ENCODE results near the gene GH1.
A peak's percentile ranks its signal among the peaks of the same experiment; 100 is the strongest.

GH1 gene

DNA sequence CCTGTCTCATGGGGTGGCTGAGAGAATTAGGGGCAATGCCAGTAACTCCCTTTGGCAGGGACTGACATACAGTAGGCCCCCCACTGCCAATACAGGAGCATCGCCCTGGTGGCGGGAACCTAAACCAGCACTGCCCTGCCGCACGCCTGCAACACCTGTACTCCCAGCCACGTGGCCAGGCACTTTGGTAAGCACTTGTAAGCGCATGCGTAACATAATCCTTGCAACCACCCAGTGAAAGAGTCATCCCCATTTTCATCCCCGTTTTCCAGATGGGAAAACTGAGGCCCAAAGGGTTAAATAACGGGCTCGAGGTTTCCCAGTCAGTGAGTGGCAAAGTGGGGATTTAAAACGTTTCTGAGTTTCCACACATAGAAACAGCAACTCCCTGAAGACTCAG lies 36.6 kb upstream of the GH1 start:
- Histone ChIP-seq H3K4me2 (ENCODE audit: low read length) (no peak overlapping the region), H2AK5ac (ENCODE audit: low read length) (no peak overlapping the region), H3K4me1 (ENCODE audit: control insufficient read depth, low read depth, low read length) (no peaks in the 10 kb centered on the region), H3K79me1 (ENCODE audit: low read length) (no peaks in the 10 kb centered on the region), H2BK120ac (ENCODE audit: low read depth, low read length) (no peak overlapping the region), H3K36me3 (ENCODE audit: control insufficient read depth, insufficient read depth, low read length) (no peaks in the 10 kb centered on the region), H3K27me3 (ENCODE audit: insufficient read depth, low read length, poor library complexity) (peaks cover 4% of the 10 kb centered on the region), H3K79me2 (ENCODE audit: control insufficient read depth, insufficient read depth, low read length) (no peaks in the 10 kb centered on the region), H2BK15ac (replicated peaks; ENCODE audit: low read depth) (no peak overlapping the region), H3K18ac (ENCODE audit: low read length) (no peak overlapping the region), H3K56ac (ENCODE audit: low read length) (no peak overlapping the region), H3K4ac (ENCODE audit: low read depth, low read length) (no peak overlapping the region), H3K4me3 (ENCODE audit: low read length) (no peak overlapping the region), H3K27ac (ENCODE audit: low read depth, low read length) (no peak overlapping the region), H3K23ac (ENCODE audit: low read length) (no peak overlapping the region), H2BK5ac (ENCODE audit: low read length) (no peak overlapping the region), H3K9ac (ENCODE audit: low read length) (no peak overlapping the region), H4K5ac (ENCODE audit: low read length) (no peak overlapping the region), H4K8ac (ENCODE audit: low read depth, low read length) (no peak overlapping the region)
- WGBS (ENCODE audit: extremely low coverage, insufficient coverage, low lambda C conversion rate) = no CpG with 5 or more reads among the region's 11 CpGs
- DNase-seq = no peak

DNA sequence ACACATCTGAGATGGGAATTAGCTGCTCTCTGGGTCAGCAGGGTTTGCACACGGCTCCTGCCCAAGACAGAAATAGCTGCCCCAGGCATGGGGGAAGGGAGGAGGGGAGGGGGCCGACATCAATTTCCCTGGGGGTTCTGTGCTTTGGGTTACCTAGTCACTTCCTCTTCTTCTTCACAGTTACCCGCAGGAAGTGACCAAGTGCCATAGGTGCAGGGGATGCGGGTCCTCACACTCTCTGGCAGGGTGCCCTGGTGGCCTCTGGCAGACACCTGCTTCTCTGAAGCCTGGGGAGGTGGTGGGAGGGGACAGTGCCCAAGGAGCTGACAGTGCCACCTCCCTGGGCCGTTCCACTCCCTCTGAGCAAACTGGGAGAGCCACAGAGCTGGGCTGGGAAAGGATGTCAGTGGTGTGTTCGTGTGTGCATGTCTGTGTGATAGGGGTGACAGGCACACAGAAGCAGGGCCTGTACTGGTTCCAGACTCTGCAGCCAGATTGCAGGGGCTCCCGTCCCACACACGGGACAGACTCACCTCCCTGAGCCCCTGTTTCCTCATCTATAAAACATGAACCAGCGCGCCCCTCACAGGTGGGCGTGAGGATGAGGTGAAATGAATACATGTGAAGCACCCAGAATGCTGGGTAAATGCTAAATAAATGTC lies 35.9 kb upstream of the GH1 start:
- Histone ChIP-seq H3K56ac (ENCODE audit: low read length) (no peak overlapping the region), H2BK5ac (ENCODE audit: low read length) (no peak overlapping the region), H3K18ac (ENCODE audit: low read length) (no peak overlapping the region), H2AK5ac (ENCODE audit: low read length) (no peak overlapping the region), H2BK120ac (ENCODE audit: low read depth, low read length) (no peak overlapping the region), H4K8ac (ENCODE audit: low read depth, low read length) (no peak overlapping the region), H4K5ac (ENCODE audit: low read length) (no peak overlapping the region), H3K27ac (ENCODE audit: low read depth, low read length) (no peak overlapping the region), H3K4me3 (ENCODE audit: low read length) (no peak overlapping the region), H3K79me2 (ENCODE audit: control insufficient read depth, insufficient read depth, low read length) (no peaks in the 10 kb centered on the region), H2BK15ac (replicated peaks; ENCODE audit: low read depth) (no peak overlapping the region), H3K79me1 (ENCODE audit: low read length) (no peaks in the 10 kb centered on the region), H3K9ac (ENCODE audit: low read length) (no peak overlapping the region), H3K23ac (ENCODE audit: low read length) (no peak overlapping the region), H3K4ac (ENCODE audit: low read depth, low read length) (no peak overlapping the region), H3K27me3 (ENCODE audit: insufficient read depth, low read length, poor library complexity) (peaks cover under 1% of the 10 kb centered on the region), H3K36me3 (ENCODE audit: control insufficient read depth, insufficient read depth, low read length) (no peaks in the 10 kb centered on the region), H3K4me1 (ENCODE audit: control insufficient read depth, low read depth, low read length) (no peaks in the 10 kb centered on the region), H3K4me2 (ENCODE audit: low read length) (no peak overlapping the region)
- WGBS (ENCODE audit: extremely low coverage, insufficient coverage, low lambda C conversion rate) = no CpG with 5 or more reads among the region's 11 CpGs
- DNase-seq = no peak

DNA sequence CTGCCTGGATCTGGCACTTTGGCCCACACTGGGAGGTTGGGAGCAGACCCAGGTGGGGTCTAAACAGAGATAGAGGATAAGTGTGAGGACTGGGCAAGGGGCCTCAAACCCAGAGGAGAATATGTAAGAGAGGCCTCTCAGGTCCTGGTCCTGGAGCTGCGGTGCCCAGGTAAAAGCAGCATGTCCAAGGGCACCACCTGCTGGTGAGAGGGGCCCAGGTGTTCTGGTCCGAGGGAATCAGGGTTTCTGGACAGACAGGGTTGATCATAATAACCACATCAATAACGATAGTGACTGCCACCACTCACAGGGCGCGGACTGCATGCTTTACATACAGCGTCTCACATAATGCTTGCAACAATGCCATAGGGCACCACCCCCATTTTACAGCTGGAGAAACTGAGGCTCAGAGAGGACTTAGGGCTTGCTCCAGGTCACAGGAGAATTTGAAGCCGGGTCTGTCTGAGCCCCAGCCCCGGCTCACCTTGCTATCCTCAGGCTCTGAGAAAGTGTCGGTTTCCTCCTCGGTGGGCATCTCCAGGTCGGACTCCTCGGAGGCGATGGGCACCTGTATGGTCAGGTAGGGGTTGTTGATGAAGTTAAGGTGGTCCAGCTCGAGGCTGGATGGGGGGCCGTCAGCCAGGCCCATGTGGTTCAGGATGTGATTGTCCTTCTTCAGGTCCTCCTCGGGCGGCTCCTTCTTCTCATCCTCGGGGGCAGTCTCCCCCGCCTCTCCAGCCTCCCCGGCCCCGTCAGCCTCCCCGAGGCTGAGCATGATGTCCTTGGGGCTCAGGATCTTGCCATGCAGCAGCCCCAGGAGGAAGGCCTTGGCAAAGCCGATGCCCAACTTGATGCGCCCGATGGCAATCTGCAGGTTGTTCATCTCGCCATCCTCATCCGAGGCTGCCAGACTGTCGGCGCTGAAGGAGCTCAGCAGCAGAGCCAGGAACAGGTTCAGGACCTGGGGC lies 32.6 kb upstream of the GH1 start:
- WGBS (ENCODE audit: extremely low coverage, insufficient coverage, low lambda C conversion rate) = no CpG with 5 or more reads among the region's 29 CpGs
- Histone ChIP-seq H3K27me3 (ENCODE audit: insufficient read depth, low read length, poor library complexity) (no peaks in the 10 kb centered on the region), H2AK5ac (ENCODE audit: low read length) (no peak overlapping the region), H3K79me2 (ENCODE audit: control insufficient read depth, insufficient read depth, low read length) (no peaks in the 10 kb centered on the region), H4K8ac (ENCODE audit: low read depth, low read length) (no peak overlapping the region), H3K4me1 (ENCODE audit: control insufficient read depth, low read depth, low read length) (no peaks in the 10 kb centered on the region), H2BK15ac (replicated peaks; ENCODE audit: low read depth) (no peak overlapping the region), H3K23ac (ENCODE audit: low read length) (no peak overlapping the region), H3K4me3 (ENCODE audit: low read length) (no peak overlapping the region), H2BK120ac (ENCODE audit: low read depth, low read length) (no peak overlapping the region), H3K36me3 (ENCODE audit: control insufficient read depth, insufficient read depth, low read length) (no peaks in the 10 kb centered on the region), H3K27ac (ENCODE audit: low read depth, low read length) (no peak overlapping the region), H2BK5ac (ENCODE audit: low read length) (no peak overlapping the region), H3K9ac (ENCODE audit: low read length) (no peak overlapping the region), H3K79me1 (ENCODE audit: low read length) (no peaks in the 10 kb centered on the region), H3K18ac (ENCODE audit: low read length) (no peak overlapping the region), H4K5ac (ENCODE audit: low read length) (no peak overlapping the region), H3K56ac (ENCODE audit: low read length) (no peak overlapping the region), H3K4ac (ENCODE audit: low read depth, low read length) (no peak overlapping the region), H3K4me2 (ENCODE audit: low read length) (no peak overlapping the region)
- DNase-seq = peak; percentile 54

DNA sequence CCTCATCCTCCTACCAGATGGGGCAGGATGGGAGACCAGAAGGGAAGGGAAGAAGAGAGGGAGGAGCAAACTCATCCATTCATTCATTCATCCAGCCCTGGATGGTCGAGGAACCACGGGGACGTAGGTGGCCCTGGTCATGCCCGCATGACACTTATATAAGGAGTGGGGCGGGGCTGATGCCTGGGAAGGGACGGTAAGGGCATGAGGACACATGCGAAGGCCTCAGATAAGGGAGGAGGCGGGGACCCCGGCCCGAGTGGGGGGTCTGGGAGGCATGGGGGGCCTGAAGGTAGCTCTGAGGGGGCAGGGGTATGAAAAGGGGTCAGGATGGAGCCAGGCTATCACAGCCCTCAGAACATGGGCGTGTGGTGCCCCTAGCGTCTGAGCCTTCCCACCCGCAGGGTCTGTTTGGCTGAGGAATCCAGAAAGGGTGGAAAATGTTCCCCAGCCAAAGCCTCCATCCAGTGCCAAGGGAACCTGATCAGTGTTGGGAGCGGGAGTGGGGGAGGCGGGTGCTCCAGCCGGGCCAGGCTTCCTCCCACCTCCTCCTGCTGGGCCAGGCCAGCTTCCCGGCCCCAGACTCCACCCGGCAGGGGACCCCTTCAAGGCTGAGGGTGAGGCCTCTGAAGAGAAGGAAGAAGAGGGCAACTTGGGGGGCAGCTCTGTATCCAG lies 31.1 kb upstream of the GH1 start:
- Histone ChIP-seq H2BK5ac (ENCODE audit: low read length) (no peak overlapping the region), H3K23ac (ENCODE audit: low read length) (no peak overlapping the region), H2BK15ac (replicated peaks; ENCODE audit: low read depth) (no peak overlapping the region), H3K79me2 (ENCODE audit: control insufficient read depth, insufficient read depth, low read length) (no peaks in the 10 kb centered on the region), H3K36me3 (ENCODE audit: control insufficient read depth, insufficient read depth, low read length) (no peaks in the 10 kb centered on the region), H3K4me3 (ENCODE audit: low read length) (no peak overlapping the region), H3K56ac (ENCODE audit: low read length) (no peak overlapping the region), H3K9ac (ENCODE audit: low read length) (no peak overlapping the region), H3K18ac (ENCODE audit: low read length) (no peak overlapping the region), H3K79me1 (ENCODE audit: low read length) (no peaks in the 10 kb centered on the region), H4K8ac (ENCODE audit: low read depth, low read length) (no peak overlapping the region), H4K5ac (ENCODE audit: low read length) (no peak overlapping the region), H2AK5ac (ENCODE audit: low read length) (no peak overlapping the region), H3K4me2 (ENCODE audit: low read length) (no peak overlapping the region), H3K4ac (ENCODE audit: low read depth, low read length) (no peak overlapping the region), H2BK120ac (ENCODE audit: low read depth, low read length) (no peak overlapping the region), H3K27ac (ENCODE audit: low read depth, low read length) (no peak overlapping the region), H3K27me3 (ENCODE audit: insufficient read depth, low read length, poor library complexity) (no peaks in the 10 kb centered on the region), H3K4me1 (ENCODE audit: control insufficient read depth, low read depth, low read length) (no peaks in the 10 kb centered on the region)
- DNase-seq = no peak
- no CpG with 5 or more reads among the region's 18 CpGs for WGBS (ENCODE audit: extremely low coverage, insufficient coverage, low lambda C conversion rate)

DNA sequence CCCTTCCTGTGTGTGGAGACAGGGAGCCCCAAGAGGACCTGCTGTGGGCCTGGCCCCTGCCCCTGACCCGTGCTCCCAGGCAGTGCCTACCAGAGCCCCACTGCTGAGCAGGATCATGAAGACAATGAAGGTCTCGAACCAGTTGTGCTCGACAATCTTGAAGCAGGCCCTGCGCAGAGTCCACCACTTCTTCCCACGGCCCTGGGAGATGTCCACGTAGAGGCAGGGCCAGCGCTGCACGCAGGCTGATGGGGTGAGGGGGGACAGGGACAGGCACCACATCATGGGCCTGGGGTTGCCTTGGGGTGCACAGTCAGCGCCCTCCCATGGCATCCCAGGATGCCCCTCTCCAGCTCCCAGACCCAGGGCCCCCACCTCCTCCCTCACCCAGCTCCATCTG lies 29.9 kb upstream of the GH1 start:
- no CpG with 5 or more reads among the region's 9 CpGs for WGBS (ENCODE audit: extremely low coverage, insufficient coverage, low lambda C conversion rate)
- H3K4me3 ChIP-seq (ENCODE audit: low read length) = no peak overlapping the region
- no peaks in the 10 kb centered on the region for H3K79me1 ChIP-seq (ENCODE audit: low read length)
- H3K9ac ChIP-seq (ENCODE audit: low read length) = no peak overlapping the region
- no peak overlapping the region for H3K18ac ChIP-seq (ENCODE audit: low read length)
- no peak overlapping the region for H3K27ac ChIP-seq (ENCODE audit: low read depth, low read length)
- DNase-seq = no peak
- no peak overlapping the region for H2AK5ac ChIP-seq (ENCODE audit: low read length)
- no peak overlapping the region for H3K4me2 ChIP-seq (ENCODE audit: low read length)
- H3K36me3 ChIP-seq (ENCODE audit: control insufficient read depth, insufficient read depth, low read length) = no peaks in the 10 kb centered on the region
- no peak overlapping the region for H4K5ac ChIP-seq (ENCODE audit: low read length)
- no peak overlapping the region for H2BK120ac ChIP-seq (ENCODE audit: low read depth, low read length)
- H3K4ac ChIP-seq (ENCODE audit: low read depth, low read length) = no peak overlapping the region
- H3K4me1 ChIP-seq (ENCODE audit: control insufficient read depth, low read depth, low read length) = no peaks in the 10 kb centered on the region
- no peak overlapping the region for H2BK5ac ChIP-seq (ENCODE audit: low read length)
- H2BK15ac ChIP-seq (replicated peaks; ENCODE audit: low read depth) = no peak overlapping the region
- H4K8ac ChIP-seq (ENCODE audit: low read depth, low read length) = no peak overlapping the region
- no peak overlapping the region for H3K56ac ChIP-seq (ENCODE audit: low read length)
- H3K23ac ChIP-seq (ENCODE audit: low read length) = no peak overlapping the region
- no peaks in the 10 kb centered on the region for H3K79me2 ChIP-seq (ENCODE audit: control insufficient read depth, insufficient read depth, low read length)
- no peaks in the 10 kb centered on the region for H3K27me3 ChIP-seq (ENCODE audit: insufficient read depth, low read length, poor library complexity)
